SKM-1 (cell line): ENCODE data around the gene ZC3H12D.

Source experiments
- DNase-seq: peaks from one replicate; lab custom pipeline; 2025; ENCODE audit not compliant: unreplicated experiment; lab: John Stamatoyannopoulos, UW

ZC3H12D gene

DNA sequence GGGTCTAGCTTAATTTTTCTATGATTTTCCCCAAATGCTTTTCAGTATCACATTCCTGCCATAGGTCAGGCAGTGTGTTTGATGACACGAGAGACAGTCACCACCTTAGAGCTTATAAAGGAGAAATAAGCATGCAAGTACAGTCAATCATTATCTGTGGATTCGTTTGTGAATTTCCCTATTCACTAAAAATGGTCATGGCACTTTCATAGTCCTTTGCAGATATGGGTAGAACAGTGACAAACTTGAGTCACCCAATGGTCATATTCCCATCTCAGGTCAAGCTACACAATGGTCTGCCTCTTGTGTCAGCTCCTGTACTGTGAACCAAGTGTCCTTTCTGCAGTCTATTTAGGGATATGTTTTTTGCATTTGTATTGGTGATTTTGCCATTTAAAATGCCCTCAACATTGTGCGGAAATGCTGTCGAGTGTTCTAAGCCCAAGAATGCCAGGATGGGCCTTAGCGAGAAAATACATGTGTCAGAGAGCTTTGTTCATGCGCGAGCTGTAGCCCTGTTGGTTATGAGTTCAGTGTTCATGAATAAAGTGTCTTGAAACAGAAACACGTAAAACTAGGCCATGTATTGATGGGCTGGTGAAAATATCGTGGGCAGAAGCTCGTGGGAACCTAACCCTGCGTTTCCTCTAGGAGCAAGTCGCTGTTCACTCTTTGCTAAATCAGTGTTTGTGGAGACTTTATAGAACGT lies 65.0 kb downstream of the ZC3H12D start:
- DNase-seq: no peak

DNA sequence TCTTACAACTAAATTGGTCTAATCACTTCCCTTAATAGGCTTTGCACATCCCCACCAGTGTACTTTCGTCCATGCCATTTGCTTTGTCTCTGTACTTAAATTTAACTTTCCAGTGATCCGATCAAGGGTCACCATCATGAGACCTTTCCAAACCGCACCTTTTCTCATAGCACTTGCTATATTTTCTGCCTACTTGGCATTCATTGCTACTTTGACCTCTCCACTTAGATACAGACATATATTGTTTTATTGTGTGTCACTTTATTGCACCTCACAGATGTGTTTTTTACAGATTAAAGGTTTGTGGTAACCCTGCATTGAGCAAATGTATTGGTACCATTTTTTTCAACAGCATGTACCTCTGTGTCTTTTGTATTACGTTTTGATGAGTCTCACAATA lies 70.0 kb downstream of the ZC3H12D start:
- DNase-seq: no peak

DNA sequence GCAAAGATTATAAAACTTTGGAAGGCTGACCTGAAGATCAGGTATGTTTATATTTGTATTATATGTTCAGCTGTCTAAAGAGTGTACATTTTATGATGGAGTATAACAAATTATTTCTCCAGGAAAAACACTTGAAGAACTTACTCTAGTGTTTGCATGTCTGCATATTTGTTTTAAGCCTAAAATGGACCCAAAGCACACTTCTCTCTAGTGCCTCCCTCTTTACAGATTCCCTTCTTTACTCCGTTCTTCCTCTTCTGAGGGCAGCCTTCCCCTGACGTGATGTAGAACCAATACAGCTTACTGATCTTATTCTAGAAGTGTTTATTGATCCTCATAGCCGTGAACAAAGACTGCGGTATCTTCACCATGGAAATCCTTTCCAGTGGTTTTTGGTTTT lies 70.8 kb downstream of the ZC3H12D start:
- DNase-seq: no peak

GRCh38 chr6:149410557-149410956 lies 74.3 kb downstream of the ZC3H12D start:
- no peak for DNase-seq

DNA sequence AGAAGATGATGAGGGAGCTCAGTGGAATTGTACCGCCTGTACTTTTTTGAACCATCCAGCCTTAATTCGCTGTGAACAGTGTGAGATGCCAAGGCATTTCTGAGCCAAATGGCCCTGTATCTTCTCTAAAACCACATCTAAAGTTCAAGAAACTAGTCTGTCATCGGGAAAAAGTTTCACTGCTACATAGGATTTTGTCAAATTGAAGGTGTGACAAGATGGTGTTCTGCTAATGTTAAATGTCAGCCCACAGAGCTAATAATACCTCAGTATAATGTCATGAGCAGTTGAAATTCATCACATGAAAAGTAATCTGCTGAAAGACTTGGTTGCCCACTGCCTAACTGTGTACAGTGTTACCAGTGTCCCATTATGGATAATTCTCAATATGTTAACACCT lies 75.2 kb downstream of the ZC3H12D start:
- DNase-seq: no peak

DNA sequence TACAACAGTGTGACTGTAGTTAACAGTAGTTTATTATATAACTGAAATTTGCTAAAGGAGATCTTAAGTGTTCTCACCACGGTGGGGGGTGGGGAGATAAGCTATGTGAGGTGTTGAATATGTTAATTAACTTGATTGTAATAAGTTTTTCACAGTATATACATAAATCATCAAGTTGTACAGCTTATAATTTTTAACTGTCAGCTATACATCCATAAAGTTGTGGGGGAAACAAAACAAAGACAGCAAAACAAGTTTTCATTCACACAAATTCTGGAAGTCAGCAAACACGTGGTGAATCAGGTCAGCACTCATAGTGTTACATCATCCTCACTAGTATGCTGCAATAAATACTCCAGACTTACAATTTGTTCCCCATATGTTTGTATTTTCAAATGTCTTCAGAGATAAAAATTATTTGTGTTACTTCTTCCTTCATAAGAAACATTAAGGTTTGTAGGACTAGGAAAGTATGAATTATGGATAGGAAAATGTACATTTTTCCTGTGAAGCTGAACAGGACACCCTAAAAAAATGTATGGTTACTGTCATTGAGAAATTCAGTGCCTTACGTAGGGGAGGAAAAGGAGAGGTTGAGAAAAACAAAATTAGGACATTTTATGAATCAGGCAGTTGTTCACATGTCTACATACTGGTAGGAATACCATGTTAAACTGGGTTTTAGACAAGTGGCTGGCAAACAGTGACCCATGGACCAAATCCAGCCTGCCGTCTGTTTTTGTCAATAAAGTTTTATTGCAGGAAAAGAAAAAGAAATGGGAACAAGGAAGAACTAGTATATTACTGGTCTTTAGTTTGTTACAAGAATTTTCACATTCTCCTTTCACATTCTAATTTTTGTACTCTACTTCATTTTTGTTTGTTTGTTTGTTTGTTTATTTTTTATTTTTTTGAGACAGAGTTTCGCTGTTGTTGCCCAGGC lies 78.7 kb downstream of the ZC3H12D start:
- DNase-seq: peak; percentile 70

- DNase-seq: no peak
These were observed 81.3 kb downstream of the ZC3H12D start for GRCh38 chr6:149403534-149403933.

GRCh38 chr6:149400050-149400449 lies 84.8 kb downstream of the ZC3H12D start, which contains the start of gene SUMO4:
Gene SUMO4 (plus strand): TSS chr6:149400262. CDS start chr6:149400392, 130 bp downstream.
- DNase-seq: no peak

DNA sequence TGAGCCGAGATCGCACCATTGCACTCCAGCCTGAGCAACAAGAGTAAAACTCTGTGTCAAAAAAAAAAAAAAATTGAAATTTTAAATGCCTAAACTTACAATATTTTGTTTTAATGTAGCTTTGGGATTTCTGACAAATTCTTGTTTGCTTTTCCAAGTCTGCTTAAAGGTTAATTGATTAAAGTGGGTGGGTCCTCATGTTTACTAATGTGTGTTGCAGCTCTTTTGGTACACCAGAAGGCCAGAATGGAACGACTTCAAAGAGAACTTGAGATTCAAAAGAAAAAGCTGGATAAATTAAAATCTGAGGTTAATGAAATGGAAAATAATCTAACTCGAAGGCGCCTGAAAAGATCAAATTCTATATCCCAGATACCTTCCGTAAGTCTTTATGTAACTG lies 87.4 kb downstream of the ZC3H12D start:
- no peak for DNase-seq
